Epithelial cell of proximal tubule (primary cell): ENCODE measurements around the gene KRTAP6-3. TPM values are rescaled to one million over a fixed set of nuclear protein-coding genes. Genes with fewer than 3 reads are reported as not detected.

Experiments
- DNase-seq: peaks from one replicate; pipeline ENCODE4 v3.0.0-alpha.2; 2011; ENCODE audit warnings: low read depth
- H3K4me3 ChIP-seq: 2 replicates; pipeline ENCODE4 v1.5.1; 2011; ENCODE audit warnings: low read depth, mild to moderate bottlenecking, low read length
- total RNA-seq: library from RNA; depleted of rRNA; stranded (reverse); fragments of >200 nt; gene quantifications from 2 replicates; pipeline ENCODE4 v1.2.3, GENCODE V29; 2015
- TF ChIP-seq, protein P1 (sequence below): conservative IDR thresholded peaks from 2 replicates; pipeline ENCODE4 v1.5.1; 2012; ENCODE audit warnings: low read depth, mild to moderate bottlenecking, low read length

The KRTAP6-3 gene
- total RNA-seq, 1 donor from 2014 or later = not detected

GRCh38 chr21:30567617-30568016, 24.6 kb upstream of the KRTAP6-3 start:
- H3K4me3 ChIP-seq = no peak overlapping the region
- TF ChIP-seq, protein P1, sequence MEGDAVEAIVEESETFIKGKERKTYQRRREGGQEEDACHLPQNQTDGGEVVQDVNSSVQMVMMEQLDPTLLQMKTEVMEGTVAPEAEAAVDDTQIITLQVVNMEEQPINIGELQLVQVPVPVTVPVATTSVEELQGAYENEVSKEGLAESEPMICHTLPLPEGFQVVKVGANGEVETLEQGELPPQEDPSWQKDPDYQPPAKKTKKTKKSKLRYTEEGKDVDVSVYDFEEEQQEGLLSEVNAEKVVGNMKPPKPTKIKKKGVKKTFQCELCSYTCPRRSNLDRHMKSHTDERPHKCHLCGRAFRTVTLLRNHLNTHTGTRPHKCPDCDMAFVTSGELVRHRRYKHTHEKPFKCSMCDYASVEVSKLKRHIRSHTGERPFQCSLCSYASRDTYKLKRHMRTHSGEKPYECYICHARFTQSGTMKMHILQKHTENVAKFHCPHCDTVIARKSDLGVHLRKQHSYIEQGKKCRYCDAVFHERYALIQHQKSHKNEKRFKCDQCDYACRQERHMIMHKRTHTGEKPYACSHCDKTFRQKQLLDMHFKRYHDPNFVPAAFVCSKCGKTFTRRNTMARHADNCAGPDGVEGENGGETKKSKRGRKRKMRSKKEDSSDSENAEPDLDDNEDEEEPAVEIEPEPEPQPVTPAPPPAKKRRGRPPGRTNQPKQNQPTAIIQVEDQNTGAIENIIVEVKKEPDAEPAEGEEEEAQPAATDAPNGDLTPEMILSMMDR = no peak

GRCh38 chr21:30577766-30578165, 14.5 kb upstream of the KRTAP6-3 start:
- TF ChIP-seq, protein P1 = no peak
- H3K4me3 ChIP-seq = no peak overlapping the region
- DNase-seq = no peak

More at GRCh38 chr21:30567617-30568016, 24.6 kb upstream of the KRTAP6-3 start:
- DNase-seq = no peak

- H3K4me3 ChIP-seq = no peak overlapping the region
- DNase-seq = no peak
- TF ChIP-seq, protein P1 = no peak
Observed at GRCh38 chr21:30579346-30579745, 12.9 kb upstream of the KRTAP6-3 start.

- TF ChIP-seq, protein P1 = no peak
- DNase-seq = no peak
- no peak overlapping the region for H3K4me3 ChIP-seq
Observed at GRCh38 chr21:30580132-30580531, 12.1 kb upstream of the KRTAP6-3 start.

GRCh38 chr21:30582870-30583269, 9.4 kb upstream of the KRTAP6-3 start:
- no peak overlapping the region for H3K4me3 ChIP-seq
- TF ChIP-seq, protein P1 = no peak
- no peak for DNase-seq

DNA sequence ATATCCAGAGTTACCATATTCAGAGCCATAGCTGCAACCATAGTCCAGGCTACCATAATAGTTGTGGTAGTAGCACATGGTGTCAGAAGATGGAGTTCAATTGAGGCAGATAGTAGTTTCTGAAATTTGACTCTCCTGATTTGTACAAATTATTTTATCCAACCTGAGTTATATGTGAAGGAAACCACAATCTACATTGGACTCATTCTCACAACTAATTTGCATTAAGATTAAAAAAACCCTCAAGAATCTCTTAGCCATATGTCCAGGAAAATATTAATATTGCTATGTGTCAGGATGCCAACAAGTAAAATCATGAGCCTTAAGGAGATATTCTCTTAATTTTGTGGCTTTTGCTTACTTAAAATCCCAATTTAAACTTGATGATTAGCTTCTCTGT, 1.9 kb upstream of the KRTAP6-3 start, which contains the start of gene KRTAP22-2:
Gene KRTAP22-2 (minus strand): TSS at position 101 of the 400 bp plus-strand sequence.
- TF ChIP-seq, protein P1 = no peak
- no peak for DNase-seq
- no peak within 1 kb of the TSS for H3K4me3 ChIP-seq

DNA sequence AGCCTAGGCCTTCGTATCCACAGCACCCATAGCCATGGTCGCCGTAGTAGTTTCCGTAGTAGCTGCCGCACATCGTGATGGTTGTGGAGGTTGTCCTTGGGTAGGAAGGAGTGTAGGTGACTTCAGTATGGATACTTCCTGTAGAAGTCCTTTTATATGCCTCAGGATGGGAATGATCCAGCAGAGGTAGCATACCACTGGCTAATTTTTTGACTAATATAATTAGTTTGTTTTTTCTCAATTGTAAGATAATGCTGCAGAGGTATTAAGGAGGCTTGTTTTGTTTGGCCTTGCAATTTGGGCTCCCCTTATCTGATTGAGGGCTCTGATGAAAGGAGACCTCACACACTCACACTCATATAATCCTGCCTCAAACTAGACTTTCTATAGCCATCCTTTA, 6.6 kb downstream of the KRTAP6-3 start, which contains the start of gene KRTAP6-2:
Gene KRTAP6-2 (minus strand): TSS at position 101 of the 400 bp plus-strand sequence. CDS start 28 bp downstream, at position 73.
- no peak for DNase-seq
- H3K4me3 ChIP-seq = no peak within 1 kb of the TSS
- TF ChIP-seq, protein P1 = no peak
